A549 (cell line): ENCODE data around the gene PKN2. TPM values are rescaled to one million over a fixed set of nuclear protein-coding genes. Genes with fewer than 3 reads are reported as not detected.
A peak's percentile ranks its signal among the peaks of the same experiment; 100 is the strongest.

Source experiments
- ATAC-seq, 2 experiments: fragments of 200-7000 bp in 1 of 2; fragments of >200 bp in 1 of 2; cut with Nextera tagmentation in 1 of 2; cut with Tn5 transposase in 1 of 2; 3 replicates each; pipeline versions ENCODE4 v1.8.0 to v1.9.1; 2018 to 2020; ENCODE audit warnings: mild to moderate bottlenecking in 1 of 2, moderate library complexity in 1 of 2
- CTCF ChIA-PET: fragments of 300-600 bp; sonication (Branson Sonifier 250); formaldehyde crosslinking; extraction: SDS; loops from one replicate; lab custom pipeline; 2021; ENCODE audit warnings: antibody characterized with exemption, inconsistent platforms; lab: Yijun Ruan, JAX
- POLR2A ChIA-PET: fragments of 350-600 bp; formaldehyde crosslinking; extraction: SDS; loops from one replicate; lab custom pipeline; 2021; ENCODE audit warnings: antibody characterized with exemption, inconsistent platforms; lab: Yijun Ruan, JAX
- DNase-seq, 2 experiments: peaks; one replicate each; pipeline versions ENCODE4 v3.0.0 to v3.0.0-alpha.2; 2011 to 2016; ENCODE audit warnings: low read depth in 1 of 2, low spot score in 1 of 2
- FAIRE-seq: peaks from 2 replicates; lab custom pipeline; 2011; peaks lifted over from hg19 to GRCh38; lab: Jason Lieb, UNC
- H3K27ac ChIP-seq, 2 experiments: fragments of >200 bp; sonication (Bioruptor Twin); formaldehyde crosslinking; 3 replicates each; pipeline ENCODE4 v1.5.1; 2016 to 2017
- H3K4me1 ChIP-seq: fragments of >200 bp; sonication (Bioruptor Twin); formaldehyde crosslinking; 3 replicates; pipeline ENCODE4 v1.6.1; 2016
- H3K4me2 ChIP-seq: fragments of >200 bp; sonication (Bioruptor Twin); formaldehyde crosslinking; 3 replicates; pipeline ENCODE4 v1.6.1; 2016
- H3K4me3 ChIP-seq: fragments of >200 bp; sonication (Bioruptor Twin); formaldehyde crosslinking; 3 replicates; pipeline ENCODE4 v1.5.1; 2016
- H3K9me3 ChIP-seq: fragments of >200 bp; sonication (Bioruptor Twin); formaldehyde crosslinking; 3 replicates; pipeline ENCODE4 v1.6.1; 2016
- ATOH8 ChIP-seq: fragments of 250-450 bp; sonication (Bioruptor Pico); IDR thresholded peaks from 2 replicates; pipeline ENCODE4 v1.5.0; 2020; ENCODE audit warnings: low read depth, mild to moderate bottlenecking, moderate library complexity
- BCL3 ChIP-seq: fragments of >200 bp; sonication (Bioruptor Twin); formaldehyde crosslinking; IDR thresholded peaks from 3 replicates; pipeline ENCODE4 v1.6.1; 2016
- CBX2 ChIP-seq: fragments of 200-600 bp; sonication (generic); IDR thresholded peaks from 2 replicates; pipeline ENCODE4 v1.6.1; 2016; ENCODE audit warnings: low read depth, mild to moderate bottlenecking, borderline replicate concordance
- CBX8 ChIP-seq: fragments of 200-600 bp; sonication (generic); IDR thresholded peaks from 2 replicates; pipeline ENCODE4 v1.6.1; 2016
- CEBPB ChIP-seq, 2 experiments: fragments of >200 bp in 1 of 2; sonication (Bioruptor Twin) in 1 of 2; formaldehyde crosslinking in 1 of 2; IDR thresholded peaks; 2 replicates each; pipeline ENCODE4 v1.6.1; 2012 to 2016
- CHD2 ChIP-seq: fragments of 150-350 bp; IDR thresholded peaks from 2 replicates; pipeline ENCODE4 v1.6.1; 2014; ENCODE audit warnings: low read length; ENCODE audit not compliant: partially characterized antibody
- CHD4 ChIP-seq: fragments of 200-600 bp; sonication (generic); IDR thresholded peaks from 2 replicates; pipeline ENCODE4 v1.6.1; 2016; ENCODE audit warnings: antibody characterized with exemption, mild to moderate bottlenecking, borderline replicate concordance
- E2F6 ChIP-seq: IDR thresholded peaks from 2 replicates; pipeline ENCODE4 v1.6.1; 2012; ENCODE audit warnings: low read depth, borderline replicate concordance
- ELK1 ChIP-seq: fragments of 150-350 bp; IDR thresholded peaks from 2 replicates; pipeline ENCODE4 v1.6.1; 2014; ENCODE audit warnings: low read depth, mild to moderate bottlenecking, low read length
- EP300 ChIP-seq, 2 experiments: fragments of >200 bp; sonication (Bioruptor Twin); formaldehyde crosslinking; IDR thresholded peaks; 2 replicates in 1 of 2; 3 replicates in 1 of 2; pipeline ENCODE4 v1.6.1; 2016 to 2017
- FOSB ChIP-seq: fragments of 250-450 bp; sonication (Bioruptor Pico); IDR thresholded peaks from 2 replicates; pipeline ENCODE4 v1.5.0; 2020; ENCODE audit warnings: mild to moderate bottlenecking, moderate library complexity
- HES2 ChIP-seq: fragments of >200 bp; sonication (Bioruptor Twin); formaldehyde crosslinking; IDR thresholded peaks from 2 replicates; pipeline ENCODE4 v1.6.1; 2016
- HEYL ChIP-seq: fragments of 250-450 bp; sonication (Bioruptor Pico); IDR thresholded peaks from 2 replicates; pipeline ENCODE4 v1.8.0; 2021; ENCODE audit warnings: mild to moderate bottlenecking, moderate library complexity
- HMGXB4 ChIP-seq: fragments of 250-450 bp; sonication (Bioruptor Pico); IDR thresholded peaks from 2 replicates; pipeline ENCODE4 v1.5.0; 2021; ENCODE audit warnings: mild to moderate bottlenecking, moderate library complexity, borderline replicate concordance
- HOXB13 ChIP-seq: fragments of 250-450 bp; sonication (Bioruptor Pico); IDR thresholded peaks from 2 replicates; pipeline ENCODE4 v1.5.0; 2020; ENCODE audit warnings: low read depth, mild to moderate bottlenecking, moderate library complexity
- HOXB5 ChIP-seq: fragments of 250-450 bp; sonication (Bioruptor Pico); IDR thresholded peaks from 2 replicates; pipeline ENCODE4 v1.5.0; 2020; ENCODE audit warnings: mild to moderate bottlenecking, moderate library complexity
- JUNB ChIP-seq: fragments of >200 bp; sonication (Bioruptor Twin); formaldehyde crosslinking; IDR thresholded peaks from 2 replicates; pipeline ENCODE4 v1.6.1; 2016
- KDM5A ChIP-seq: fragments of 200-600 bp; sonication (generic); IDR thresholded peaks from 2 replicates; pipeline ENCODE4 v1.6.1; 2016; ENCODE audit warnings: antibody characterized with exemption, mild to moderate bottlenecking
- PBX3 ChIP-seq: IDR thresholded peaks from 2 replicates; pipeline ENCODE4 v1.6.1; 2012
- POLR2A ChIP-seq: IDR thresholded peaks from 2 replicates; pipeline ENCODE4 v1.6.1; 2012; ENCODE audit warnings: mild to moderate bottlenecking, low read length
- POLR2AphosphoS2 ChIP-seq: conservative IDR thresholded peaks from 2 replicates; pipeline ENCODE4 v1.6.1; 2012; ENCODE audit warnings: low read length, improper control_type of control experiment, inconsistent platforms
- RAD21 ChIP-seq, 2 experiments: fragments of >200 bp in 1 of 2; sonication (Bioruptor Twin) in 1 of 2; formaldehyde crosslinking in 1 of 2; IDR thresholded peaks in 1 of 2; conservative IDR thresholded peaks in 1 of 2; 2 replicates in 1 of 2; 3 replicates in 1 of 2; pipeline ENCODE4 v1.6.1; 2012 to 2018; ENCODE audit warnings: inconsistent platforms in 1 of 2
- RARB ChIP-seq: fragments of 250-450 bp; sonication (Bioruptor Pico); IDR thresholded peaks from 2 replicates; pipeline ENCODE4 v1.8.0; 2021; ENCODE audit warnings: mild to moderate bottlenecking, moderate library complexity
- RCOR1 ChIP-seq: fragments of 150-350 bp; IDR thresholded peaks from 2 replicates; pipeline ENCODE4 v1.6.1; 2014; ENCODE audit warnings: antibody characterized with exemption, low read length, low read depth
- RFX5 ChIP-seq: fragments of 450-650 bp; IDR thresholded peaks from 2 replicates; pipeline ENCODE4 v1.7.1; 2014; ENCODE audit warnings: antibody characterized with exemption, mild to moderate bottlenecking, moderate library complexity
- SMC3 ChIP-seq: fragments of >200 bp; sonication (Bioruptor Twin); formaldehyde crosslinking; IDR thresholded peaks from 3 replicates; pipeline ENCODE4 v1.6.1; 2018; ENCODE audit warnings: inconsistent platforms
- SREBF2 ChIP-seq: fragments of 450-650 bp; IDR thresholded peaks from 2 replicates; pipeline ENCODE4 v1.6.1; 2014; ENCODE audit warnings: mild to moderate bottlenecking, moderate library complexity
- ZNF302 ChIP-seq: fragments of 250-450 bp; sonication (Bioruptor Pico); IDR thresholded peaks from 2 replicates; pipeline ENCODE4 v1.9.0; 2021; ENCODE audit warnings: inconsistent platforms, mild to moderate bottlenecking, moderate library complexity
- WGBS: methylation state at CpG from one replicate; pipeline ENCODE4 v1.1.6; 2017; ENCODE audit errors: missing lambda C conversion rate; 5-methylcytosine and 5-hydroxymethylcytosine counted together
- polyA plus RNA-seq, 4 experiments: library from polyadenylated mRNA; depleted of rRNA in 3 of 4; stranded (reverse); fragments of >200 nt; fragmentation: RNase III in 1 of 4; extraction: RNeasy Plus Mini Kit Qiagen cat#74134 plus additional on column Dnase treatment in 1 of 4; gene quantifications; 2 replicates in 3 of 4; 3 replicates in 1 of 4; pipeline ENCODE4 v1.2.3, GENCODE V29; 2011 to 2017

Gene PKN2
- polyA plus RNA-seq, 2 of the 4 experiments (the other 2 are of a cell fraction) = 14.4 to 39.6 TPM

GRCh38 chr1:88875595-88875994 lies 191.5 kb downstream of the PKN2 start (continued):
- no peak for TF ChIP-seq ELK1

GRCh38 chr1:88876573-88877365 lies 192.7 kb downstream of the PKN2 start:
- no peak for FAIRE-seq
- ChIA-PET POLR2A (interaction anchor here (1.5 kb wide), 1 partner anchor 15 kb away, joined by 4 read pairs; no protein-coding TSS in a partner anchor), CTCF (interaction anchor here (0.7 to 3.1 kb wide), 16 partner anchors 9 to 1760 kb away, joined by 3 to 23 read pairs (median 5); partner anchors contain the start of genes GTF2B and PKN2)
- WGBS = 79% methylated on average over 5 of the region's 5 CpGs
- no peak for ATAC-seq
- Histone ChIP-seq H3K4me3 (no peak overlapping the region), H3K27ac (no peak overlapping the region), H3K4me2 (no peak overlapping the region), H3K9me3 (no peaks in the 10 kb centered on the region), H3K4me1 (0 out of 3 replicates have a peak, but pooled peaks cover 3% of the 10 kb centered on the region)
- no peak for DNase-seq
- TF ChIP-seq RCOR1 (no peak), POLR2AphosphoS2 (no peak), HOXB13 (no peak), HMGXB4 (CRISPR knock-in tag) (no peak), CBX8 (no peak), CHD4 (no peak), E2F6 (no peak), HEYL (CRISPR knock-in tag) (no peak), CBX2 (no peak), FOSB (CRISPR knock-in tag) (no peak), SREBF2 (no peak), BCL3 (no peak), PBX3 (no peak)

- Histone ChIP-seq H3K4me3 (no peak overlapping the region), H3K27ac (no peak overlapping the region), H3K9me3 (no peaks in the 10 kb centered on the region), H3K4me1 (0 out of 3 replicates have a peak, but pooled peaks cover 3% of the 10 kb centered on the region), H3K4me2 (no peak overlapping the region)
- ChIA-PET POLR2A (interaction anchor here (1.5 kb wide), 1 partner anchor 15 kb away, joined by 4 read pairs; no protein-coding TSS in a partner anchor), CTCF (interaction anchor here (0.7 to 3.1 kb wide), 16 partner anchors 10 to 1761 kb away, joined by 3 to 23 read pairs (median 5); partner anchors contain the start of genes GTF2B and PKN2)
- ATAC-seq (peak in 1 of 2 experiments; percentile 25; a peak in 1 of 6 replicates), FAIRE-seq (peak; percentile 23), DNase-seq (peak in 1 of 2 experiments; percentile 5)
- WGBS = 19% methylated on average over 6 of the region's 6 CpGs
- no peak for TF ChIP-seq CHD2
- TF ChIP-seq POLR2A = no peak
- TF ChIP-seq HOXB5 (CRISPR knock-in tag) = no peak
- TF ChIP-seq HES2 = no peak
- no peak for TF ChIP-seq ZNF302 (CRISPR knock-in tag)
- no peak for TF ChIP-seq ATOH8 (CRISPR knock-in tag)
- TF ChIP-seq RAD21 (conservative IDR thresholded peaks at IDR 0.05 in 1 of 2, IDR thresholded peaks at IDR 0.05 in 1 of 2) = peak; percentile 43 to 58
- no peak for TF ChIP-seq KDM5A
- no peak for TF ChIP-seq EP300 (IDR thresholded peaks at IDR 0.05)
- TF ChIP-seq RFX5 = no peak
- TF ChIP-seq SREBF2 = no peak
- TF ChIP-seq CHD4 = no peak
- no peak for TF ChIP-seq CEBPB (IDR thresholded peaks at IDR 0.05)
- TF ChIP-seq JUNB = no peak
- TF ChIP-seq RARB = no peak
- TF ChIP-seq SMC3 = peak; percentile 33; the same call in 1 of the 3 replicates
Measured at GRCh38 chr1:88877382-88877825, 193.3 kb downstream of the PKN2 start.
